NCI-H460 (cell line): ENCODE results near the gene SAMD4A. TPM values are rescaled to one million over a fixed set of nuclear protein-coding genes. Genes with fewer than 3 reads are reported as not detected.
A peak's percentile ranks its signal among the peaks of the same experiment; 100 is the strongest.

Source experiments
- DNase-seq: peaks from one replicate; pipeline ENCODE4 v3.0.0-alpha.2; 2016; ENCODE audit warnings: low read depth; ENCODE audit errors: extremely low read depth
- total RNA-seq: library from RNA; depleted of rRNA; stranded (reverse); fragments of >200 nt; shearing (Covaris generic); gene quantifications from 2 replicates; pipeline ENCODE4 v1.2.3, GENCODE V29; 2014

Gene SAMD4A
- total RNA-seq, 1 experiment from 2014 or later, result 23.4 TPM

DNA sequence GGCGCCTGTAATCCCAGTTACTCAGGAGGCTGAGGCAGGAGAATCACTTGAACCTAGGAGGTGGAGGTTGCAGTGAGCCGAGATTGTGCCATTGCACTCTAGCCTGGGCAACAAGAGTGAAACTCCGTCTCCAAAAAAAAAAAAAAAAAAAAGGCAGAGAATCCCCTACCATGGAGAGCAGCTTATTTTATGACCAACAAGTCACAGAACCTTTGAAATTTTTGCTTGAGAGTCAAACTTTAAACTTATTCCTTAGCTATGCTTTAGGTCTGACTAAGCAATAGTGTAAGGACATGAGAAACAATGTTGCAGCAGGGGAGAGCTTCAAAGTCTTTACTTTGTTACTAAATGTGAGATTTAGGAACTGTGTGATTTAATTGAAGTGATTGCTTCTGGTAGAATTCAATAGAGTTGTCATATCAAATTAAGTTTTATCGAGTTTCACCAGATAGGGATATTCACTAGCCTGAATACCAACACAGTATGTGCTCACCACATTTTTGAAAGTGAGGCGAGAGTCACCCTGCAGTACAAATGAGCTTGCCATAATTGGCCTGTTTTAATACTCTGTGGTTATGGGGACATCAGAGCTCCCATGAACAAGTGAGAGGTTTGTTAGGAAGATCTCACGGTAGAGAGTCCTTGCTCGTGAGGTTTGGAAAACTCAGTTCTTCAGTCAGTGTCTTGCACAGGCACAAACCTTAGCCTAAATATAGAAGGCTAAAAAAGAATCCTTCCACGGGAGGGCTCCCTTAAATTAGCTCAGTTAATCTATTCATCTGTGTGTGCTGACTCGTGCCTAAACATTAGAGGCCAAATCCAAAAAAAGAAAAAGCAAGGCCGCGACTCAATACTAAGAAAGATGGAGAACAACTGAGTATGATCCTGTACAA lies 108.6 kb downstream of the SAMD4A start:
- no peak for DNase-seq

DNA sequence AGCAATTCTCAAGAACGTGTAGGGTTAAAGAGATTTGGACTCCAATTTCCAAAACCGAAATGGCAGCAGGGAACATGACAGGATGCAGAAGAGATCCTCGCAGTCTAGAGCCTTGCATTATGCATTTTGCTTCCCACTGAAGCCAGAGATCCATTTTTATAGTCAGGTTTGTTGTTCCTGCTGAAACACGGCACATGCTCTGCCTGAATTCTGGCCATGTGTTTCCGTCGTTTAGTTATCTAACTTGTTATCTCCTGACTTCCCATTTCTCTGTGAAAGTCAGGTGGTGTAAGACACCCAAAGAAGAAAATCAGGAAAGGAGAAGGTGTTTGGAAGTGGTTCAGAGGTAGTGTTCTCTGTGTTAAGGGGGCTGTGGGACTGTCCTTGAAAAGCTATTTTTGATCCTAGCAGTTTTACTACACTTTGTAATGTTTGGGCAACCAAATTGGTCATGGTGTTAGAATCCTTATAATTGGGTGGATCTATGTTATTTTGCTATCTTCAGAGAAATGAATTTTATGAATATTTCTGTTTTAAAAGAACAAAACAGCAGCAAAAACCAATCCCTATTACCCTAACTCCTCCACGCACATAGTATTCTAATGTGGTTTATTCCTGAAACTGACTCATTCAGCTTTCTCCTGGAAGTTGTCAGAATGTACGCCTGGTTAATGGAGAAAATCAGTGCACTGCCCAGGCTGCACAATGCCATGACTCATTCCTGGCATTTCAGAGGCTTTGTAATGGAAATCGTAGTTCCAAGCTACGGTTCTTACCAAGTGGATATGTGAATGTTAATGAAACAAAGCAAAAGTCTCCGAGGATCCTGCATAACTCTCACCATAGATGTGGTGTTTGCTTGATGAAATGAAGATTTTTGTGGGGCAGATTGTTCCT lies 110.1 kb downstream of the SAMD4A start:
- DNase-seq, result peak; percentile 65

DNA sequence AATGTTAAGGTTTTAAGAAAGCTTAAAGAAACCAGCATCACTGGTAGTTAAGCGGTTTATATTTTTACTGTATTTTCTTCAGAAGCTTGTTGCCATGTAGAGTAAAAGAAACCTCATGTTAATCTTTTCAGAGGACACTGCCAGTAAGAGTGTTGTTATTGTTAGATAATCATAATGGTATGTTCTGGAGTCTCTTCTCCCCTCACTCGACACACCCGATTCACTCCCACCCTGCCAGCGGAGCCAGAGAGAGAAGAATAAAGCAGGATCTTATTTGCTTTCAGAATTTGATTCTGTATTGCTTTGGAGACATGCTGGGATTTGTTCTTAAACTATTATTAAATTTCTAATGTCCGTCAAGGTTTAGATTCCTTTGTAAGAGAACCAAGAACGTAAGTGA lies 113.7 kb downstream of the SAMD4A start:
- no peak for DNase-seq

GRCh38 chr14:54681811-54682261 lies 114.9 kb downstream of the SAMD4A start:
- DNase-seq, result no peak

DNA sequence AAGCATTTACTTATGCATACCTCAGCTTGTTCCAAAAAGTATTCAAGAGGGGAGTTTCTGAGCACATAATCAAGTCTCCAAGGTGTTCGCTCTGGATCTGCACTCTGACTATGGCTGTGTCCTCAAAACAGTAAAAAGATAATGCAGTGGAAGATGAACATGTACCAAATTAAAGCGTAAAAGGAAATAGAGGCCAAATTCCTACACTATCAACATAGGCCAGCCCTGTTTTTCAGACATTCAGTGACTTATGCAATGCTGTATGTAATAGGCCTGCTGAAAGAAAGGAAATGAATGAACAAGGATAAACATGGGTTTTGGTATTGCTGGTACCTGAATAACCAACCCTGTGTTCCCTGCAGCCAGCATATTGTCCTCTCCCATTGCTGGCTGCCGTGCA lies 115.7 kb downstream of the SAMD4A start:
- DNase-seq, result no peak

DNA sequence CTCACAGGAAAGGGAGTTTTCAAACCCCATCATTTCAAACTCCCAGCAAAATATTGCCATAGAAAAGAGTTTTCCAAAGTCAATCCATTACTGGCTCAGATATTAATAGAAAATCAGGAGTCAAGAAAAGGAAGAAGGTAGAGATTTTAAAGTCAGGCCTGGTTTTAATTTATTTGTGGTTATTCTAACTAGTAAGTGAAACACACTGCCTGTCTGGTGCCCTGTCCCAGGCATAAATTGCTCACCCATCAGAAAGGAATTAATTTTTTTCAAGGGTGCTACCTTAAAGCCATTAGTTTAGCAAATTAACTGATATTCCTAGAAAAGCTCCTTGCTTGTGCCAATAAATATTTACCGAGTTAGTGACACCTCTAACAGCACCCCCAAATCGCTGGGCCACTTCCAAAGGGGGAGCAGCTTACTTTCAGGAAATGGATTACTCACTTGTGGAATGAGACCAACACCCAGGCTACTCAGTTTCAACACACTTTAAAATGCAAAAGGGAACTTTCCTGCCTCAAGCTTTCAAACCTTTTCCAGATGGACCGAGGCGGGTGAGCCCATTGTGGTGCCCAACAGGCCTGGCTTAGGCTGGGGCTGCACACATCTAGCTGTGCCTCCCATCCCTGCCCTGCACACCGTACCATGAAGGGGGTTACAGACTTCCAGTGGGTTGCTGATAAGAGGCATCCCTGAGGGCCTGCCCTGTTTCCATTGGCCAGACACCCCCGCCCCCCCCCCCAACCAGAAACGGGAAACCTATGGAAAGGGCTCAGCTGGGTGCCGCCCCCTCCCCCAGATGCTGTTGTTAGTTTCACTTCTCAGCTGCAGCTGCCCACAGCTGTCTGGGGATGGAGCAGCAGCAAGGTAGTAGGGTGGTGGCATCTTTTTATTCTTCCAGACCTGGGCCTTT lies 117.2 kb downstream of the SAMD4A start:
- no peak for DNase-seq

GRCh38 chr14:54685286-54685845 lies 118.4 kb downstream of the SAMD4A start:
- no peak for DNase-seq

- no peak for DNase-seq
Measured at GRCh38 chr14:54686219-54686870, 119.4 kb downstream of the SAMD4A start.

- no peak for DNase-seq
Measured at GRCh38 chr14:54686871-54687749, 120.2 kb downstream of the SAMD4A start.

DNA sequence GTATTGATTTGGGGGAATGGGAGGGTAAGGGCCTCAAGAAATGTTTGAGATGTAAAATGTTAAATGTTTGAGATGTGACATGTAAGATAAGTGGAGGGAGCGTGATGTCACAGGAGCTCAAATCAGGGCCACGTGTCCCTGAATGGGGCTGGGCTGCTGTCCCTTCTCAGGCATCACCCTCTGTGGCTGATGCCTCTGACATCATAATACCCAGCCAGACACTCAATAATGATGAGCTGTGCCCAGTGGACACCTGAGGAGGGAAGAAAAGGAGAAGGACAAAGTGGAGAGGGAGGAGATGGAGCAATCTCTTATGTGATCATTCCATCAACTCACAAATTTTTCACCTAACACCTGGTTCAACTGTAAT lies 120.8 kb downstream of the SAMD4A start:
- DNase-seq, result no peak

DNA sequence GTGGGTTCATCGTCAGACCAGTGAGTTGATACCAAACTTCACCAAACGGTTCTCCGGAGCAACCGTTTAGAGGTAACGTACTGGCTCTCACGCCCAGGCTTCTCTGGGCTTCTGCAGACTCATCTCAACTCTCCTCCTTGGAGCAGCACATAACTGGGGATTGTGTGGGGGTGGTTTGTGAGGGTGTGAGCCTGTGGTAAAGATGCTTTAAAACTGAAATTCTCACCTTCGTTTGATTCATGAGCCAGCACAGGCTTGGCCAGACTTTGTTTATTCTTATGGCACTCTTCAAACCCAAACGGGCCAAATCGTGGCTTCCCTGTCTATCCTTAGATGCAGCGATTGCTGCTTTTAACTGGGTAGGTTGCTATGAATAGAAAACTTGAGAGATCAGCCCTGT lies 121.3 kb downstream of the SAMD4A start:
- DNase-seq, result no peak

- DNase-seq, result no peak
Measured at GRCh38 chr14:54689928-54690327, 123.0 kb downstream of the SAMD4A start.

GRCh38 chr14:54690887-54691286 lies 124.0 kb downstream of the SAMD4A start:
- DNase-seq, result no peak

GRCh38 chr14:54691525-54692283 lies 124.8 kb downstream of the SAMD4A start:
- DNase-seq, result peak; percentile 75

DNA sequence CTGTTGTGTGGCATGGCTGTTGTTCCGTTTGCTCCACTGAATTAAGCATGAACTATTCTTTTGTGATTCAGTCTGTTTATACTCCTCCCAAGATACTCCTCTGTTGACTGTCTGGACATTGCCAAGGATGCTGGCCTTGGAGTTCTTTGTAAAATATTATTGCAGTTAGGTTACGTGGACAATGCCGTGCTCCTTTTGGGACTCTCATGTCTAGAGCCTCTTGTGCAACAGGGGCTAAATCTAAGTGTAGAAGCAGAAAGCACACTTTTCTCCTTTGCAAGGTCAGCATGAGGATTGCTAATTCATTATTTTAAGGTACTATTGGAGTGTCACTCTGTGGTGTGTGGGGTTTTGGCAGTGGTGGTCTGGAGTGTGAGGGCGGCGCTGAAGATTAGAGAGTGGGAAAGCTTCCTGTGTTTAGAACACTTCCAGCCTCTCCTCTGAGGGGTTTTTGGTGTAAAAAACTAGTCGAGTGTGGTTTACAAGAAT lies 125.4 kb downstream of the SAMD4A start:
- no peak for DNase-seq

- no peak for DNase-seq
Measured at GRCh38 chr14:54693761-54694160, 126.8 kb downstream of the SAMD4A start.

- no peak for DNase-seq
Measured at GRCh38 chr14:54695196-54695595, 128.3 kb downstream of the SAMD4A start.

DNA sequence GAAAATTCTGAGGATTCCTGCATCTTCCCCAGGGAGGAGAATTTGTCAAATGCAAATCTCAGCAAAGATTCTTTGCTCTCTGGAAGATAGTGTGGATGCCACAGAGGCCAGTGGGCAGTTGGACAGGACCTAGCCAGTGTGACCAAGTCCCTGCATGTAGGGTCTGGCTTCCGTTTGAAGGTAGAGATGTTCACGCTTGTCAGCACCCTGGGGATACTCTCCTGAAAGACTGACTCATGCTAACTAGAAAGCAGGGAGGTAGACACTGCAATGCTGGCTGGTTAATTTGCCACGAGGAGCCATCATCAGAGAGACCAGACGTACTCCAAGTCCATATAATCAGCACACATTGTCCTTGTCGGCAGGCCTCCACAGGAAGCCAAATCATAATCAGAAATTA lies 130.1 kb downstream of the SAMD4A start:
- no peak for DNase-seq
